Breast epithelium (tissue), 3 donors: ENCODE data around the gene C1QTNF8.

Experiments used
- POLR2A ChIP-seq: fragments of 450-650 bp; IDR thresholded peaks from one replicate; pipeline ENCODE4 v1.6.1; 2016; ENCODE audit warnings: antibody characterized with exemption, mild to moderate bottlenecking, moderate library complexity
- POLR2AphosphoS5 ChIP-seq, 3 donors: sonication (generic); formaldehyde crosslinking; IDR thresholded peaks; one replicate each; pipeline ENCODE4 v1.6.1; 2017; ENCODE audit warnings: antibody characterized with exemption in 3 of 3
- TF ChIP-seq, protein P1 (sequence below), 3 donors: fragments of 450-650 bp; IDR thresholded peaks; one replicate each; pipeline ENCODE4 v1.5.1; 2016 to 2017; ENCODE audit warnings: antibody characterized with exemption in 3 of 3, mild to moderate bottlenecking in 3 of 3, moderate library complexity in 3 of 3

DNA sequence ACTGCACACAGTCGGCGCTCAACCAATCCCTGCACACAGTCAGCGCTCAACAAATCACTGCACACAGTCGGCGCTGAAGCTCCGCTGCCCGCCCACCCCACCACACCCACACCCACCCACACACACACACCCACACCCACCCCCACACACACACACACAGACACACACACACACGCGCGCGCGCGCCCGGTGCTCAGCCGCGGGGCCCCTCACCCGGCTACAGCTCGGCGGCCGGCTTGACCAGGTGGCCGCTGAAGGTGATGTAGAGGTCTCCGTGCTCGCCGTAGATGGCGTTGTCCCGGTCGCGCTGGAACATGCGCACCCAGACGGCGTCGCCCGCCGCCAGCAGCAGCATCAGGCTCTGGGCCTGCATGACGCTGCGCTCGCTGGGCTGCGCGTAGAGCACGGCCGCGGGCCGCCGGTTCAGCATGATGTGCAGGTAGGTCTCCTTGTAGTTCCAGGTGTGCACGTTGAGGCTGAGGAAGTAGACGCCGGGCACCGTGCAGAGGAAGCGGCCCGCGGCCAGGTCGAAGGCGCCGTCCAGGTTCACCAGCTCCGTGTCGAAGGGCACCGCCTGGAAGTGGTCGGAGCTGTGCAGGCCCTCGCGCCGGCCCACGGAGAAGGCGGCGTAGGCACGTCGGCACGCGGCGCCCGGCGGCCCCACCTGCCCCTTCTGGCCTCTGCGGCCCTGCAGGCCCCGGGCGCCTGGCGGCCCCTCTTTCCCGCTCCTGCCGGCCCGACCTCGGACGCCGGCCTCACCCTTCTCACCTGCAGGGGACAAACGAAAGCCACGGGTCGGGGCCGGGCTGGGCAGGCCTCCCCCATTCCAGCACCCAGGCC, 2.5 kb downstream of the C1QTNF8 start:
- TF ChIP-seq, protein P1, sequence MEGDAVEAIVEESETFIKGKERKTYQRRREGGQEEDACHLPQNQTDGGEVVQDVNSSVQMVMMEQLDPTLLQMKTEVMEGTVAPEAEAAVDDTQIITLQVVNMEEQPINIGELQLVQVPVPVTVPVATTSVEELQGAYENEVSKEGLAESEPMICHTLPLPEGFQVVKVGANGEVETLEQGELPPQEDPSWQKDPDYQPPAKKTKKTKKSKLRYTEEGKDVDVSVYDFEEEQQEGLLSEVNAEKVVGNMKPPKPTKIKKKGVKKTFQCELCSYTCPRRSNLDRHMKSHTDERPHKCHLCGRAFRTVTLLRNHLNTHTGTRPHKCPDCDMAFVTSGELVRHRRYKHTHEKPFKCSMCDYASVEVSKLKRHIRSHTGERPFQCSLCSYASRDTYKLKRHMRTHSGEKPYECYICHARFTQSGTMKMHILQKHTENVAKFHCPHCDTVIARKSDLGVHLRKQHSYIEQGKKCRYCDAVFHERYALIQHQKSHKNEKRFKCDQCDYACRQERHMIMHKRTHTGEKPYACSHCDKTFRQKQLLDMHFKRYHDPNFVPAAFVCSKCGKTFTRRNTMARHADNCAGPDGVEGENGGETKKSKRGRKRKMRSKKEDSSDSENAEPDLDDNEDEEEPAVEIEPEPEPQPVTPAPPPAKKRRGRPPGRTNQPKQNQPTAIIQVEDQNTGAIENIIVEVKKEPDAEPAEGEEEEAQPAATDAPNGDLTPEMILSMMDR (IDR thresholded peaks at IDR 0.05): no peak
- TF ChIP-seq POLR2A (no peak), POLR2AphosphoS5 (IDR thresholded peaks at IDR 0.05) (no peak)
